ENCODE results near the gene GJB4.

DNA sequence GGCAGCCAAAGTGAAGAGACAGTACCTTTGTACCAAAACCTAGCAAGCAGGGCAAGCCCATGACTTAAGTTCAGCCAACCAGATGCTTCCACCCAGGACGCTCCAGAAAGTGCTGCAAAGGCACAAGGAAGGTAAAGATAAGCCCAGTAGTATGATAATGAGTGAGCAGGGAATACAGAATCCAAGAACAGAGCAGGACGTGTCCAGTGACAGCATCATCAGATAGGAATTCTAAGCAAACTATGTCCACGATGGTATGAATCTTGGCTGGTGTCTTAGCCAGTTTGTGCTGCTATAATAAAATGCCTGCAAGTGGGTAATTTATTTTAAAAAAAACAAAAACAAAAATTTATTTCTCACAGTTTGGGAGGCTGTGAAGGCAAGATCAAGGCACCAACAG is 46.9 kb downstream of the GJB4 start:
- TF ChIP-seq, protein P1, sequence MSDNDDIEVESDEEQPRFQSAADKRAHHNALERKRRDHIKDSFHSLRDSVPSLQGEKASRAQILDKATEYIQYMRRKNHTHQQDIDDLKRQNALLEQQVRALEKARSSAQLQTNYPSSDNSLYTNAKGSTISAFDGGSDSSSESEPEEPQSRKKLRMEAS (IDR thresholded peaks at IDR 0.05; ENCODE audit: low read depth, low read length): no peak
- TF ChIP-seq, protein P2, sequence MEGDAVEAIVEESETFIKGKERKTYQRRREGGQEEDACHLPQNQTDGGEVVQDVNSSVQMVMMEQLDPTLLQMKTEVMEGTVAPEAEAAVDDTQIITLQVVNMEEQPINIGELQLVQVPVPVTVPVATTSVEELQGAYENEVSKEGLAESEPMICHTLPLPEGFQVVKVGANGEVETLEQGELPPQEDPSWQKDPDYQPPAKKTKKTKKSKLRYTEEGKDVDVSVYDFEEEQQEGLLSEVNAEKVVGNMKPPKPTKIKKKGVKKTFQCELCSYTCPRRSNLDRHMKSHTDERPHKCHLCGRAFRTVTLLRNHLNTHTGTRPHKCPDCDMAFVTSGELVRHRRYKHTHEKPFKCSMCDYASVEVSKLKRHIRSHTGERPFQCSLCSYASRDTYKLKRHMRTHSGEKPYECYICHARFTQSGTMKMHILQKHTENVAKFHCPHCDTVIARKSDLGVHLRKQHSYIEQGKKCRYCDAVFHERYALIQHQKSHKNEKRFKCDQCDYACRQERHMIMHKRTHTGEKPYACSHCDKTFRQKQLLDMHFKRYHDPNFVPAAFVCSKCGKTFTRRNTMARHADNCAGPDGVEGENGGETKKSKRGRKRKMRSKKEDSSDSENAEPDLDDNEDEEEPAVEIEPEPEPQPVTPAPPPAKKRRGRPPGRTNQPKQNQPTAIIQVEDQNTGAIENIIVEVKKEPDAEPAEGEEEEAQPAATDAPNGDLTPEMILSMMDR (IDR thresholded peaks at IDR 0.05; ENCODE audit: low read depth, low read length): no peak

Data from NB4 (cell line).